GM18870 (cell line): Measurements from ENCODE around the gene RNF19B.

ENCODE experiments used
- ATAC-seq: cut with Tn5 transposase; IDR thresholded peaks from one replicate; pipeline ENCODE4 v1.9.1; 2021; ENCODE audit warnings: moderate library complexity; ENCODE audit not compliant: unreplicated experiment

The RNF19B gene

GRCh38 chr1:32971156-32971555, 6.5 kb upstream of the RNF19B start:
- ATAC-seq: no peak

GRCh38 chr1:32969566-32969965, 5.0 kb upstream of the RNF19B start:
- ATAC-seq: no peak

- ATAC-seq: no peak
These were observed 3.4 kb upstream of the RNF19B start for GRCh38 chr1:32967888-32968568.

- ATAC-seq: no peak
These were observed 2.3 kb upstream of the RNF19B start for GRCh38 chr1:32966900-32967299.

- ATAC-seq: no peak
These were observed 690 bp upstream of the RNF19B start for GRCh38 chr1:32965251-32965747.

- ATAC-seq: no peak
These were observed 706 bp downstream of the RNF19B start for GRCh38 chr1:32963746-32964460.

GRCh38 chr1:32962248-32962896, 2.2 kb downstream of the RNF19B start:
- peak; percentile 35 for ATAC-seq

- ATAC-seq: no peak
These were observed 3.7 kb downstream of the RNF19B start for GRCh38 chr1:32960819-32961355.

- ATAC-seq: no peak
These were observed 4.3 kb downstream of the RNF19B start for GRCh38 chr1:32960342-32960741.

GRCh38 chr1:32958827-32959226, 5.8 kb downstream of the RNF19B start:
- no peak for ATAC-seq

- no peak for ATAC-seq
These were observed 7.6 kb downstream of the RNF19B start for GRCh38 chr1:32957017-32957416.

GRCh38 chr1:32954168-32954567, 10.4 kb downstream of the RNF19B start:
- no peak for ATAC-seq

- no peak for ATAC-seq
These were observed 11.1 kb downstream of the RNF19B start for GRCh38 chr1:32953495-32953894.

GRCh38 chr1:32949519-32949918, 15.1 kb downstream of the RNF19B start:
- no peak for ATAC-seq

GRCh38 chr1:32948905-32949304, 15.7 kb downstream of the RNF19B start:
- ATAC-seq: no peak

GRCh38 chr1:32948390-32948722, 16.3 kb downstream of the RNF19B start:
- ATAC-seq: no peak

GRCh38 chr1:32947669-32948389, 16.8 kb downstream of the RNF19B start:
- ATAC-seq: no peak

GRCh38 chr1:32946413-32946812, 18.2 kb downstream of the RNF19B start:
- no peak for ATAC-seq

GRCh38 chr1:32944180-32944579, 20.4 kb downstream of the RNF19B start:
- no peak for ATAC-seq

- ATAC-seq: no peak
These were observed 24.8 kb downstream of the RNF19B start for GRCh38 chr1:32939655-32940371.
